K562 (cell line): Measurements from ENCODE around the gene EXOG. TPM values are rescaled to one million over a fixed set of nuclear protein-coding genes. Genes with fewer than 3 reads are reported as not detected.
A peak's percentile ranks its signal among the peaks of the same experiment; 100 is the strongest.

ENCODE experiments used
- BMI1 ChIP-seq: fragments of 150-350 bp; IDR thresholded peaks from 2 replicates; pipeline ENCODE4 v1.6.1; 2014; ENCODE audit warnings: low read length
- CBX8 ChIP-seq: fragments of 200-600 bp; sonication (generic); IDR thresholded peaks from 2 replicates; pipeline ENCODE4 v1.6.1; 2012; ENCODE audit warnings: borderline replicate concordance, mixed run types, low read depth, mild to moderate bottlenecking, moderate library complexity, mixed read lengths, low read length, control low read depth, inconsistent platforms; ENCODE audit not compliant: poor library complexity, severe bottlenecking; ENCODE audit errors: extremely low read depth
- CREM ChIP-seq: IDR thresholded peaks from 2 replicates; pipeline ENCODE4 v1.6.1; 2014; ENCODE audit warnings: antibody characterized with exemption, low read depth
- ESRRA ChIP-seq: fragments of 450-650 bp; IDR thresholded peaks from 2 replicates; pipeline ENCODE4 v1.6.1; 2014; ENCODE audit warnings: low read depth, mild to moderate bottlenecking, moderate library complexity, borderline replicate concordance
- ETS1 ChIP-seq: conservative IDR thresholded peaks from 2 replicates; pipeline ENCODE4 v1.6.1; 2011; ENCODE audit warnings: low read depth, mild to moderate bottlenecking, low read length; ENCODE audit not compliant: control insufficient read depth
- FOXK2 ChIP-seq, 2 experiments: fragments of 450-650 bp; IDR thresholded peaks in 1 of 2; conservative IDR thresholded peaks in 1 of 2; 2 replicates each; pipeline ENCODE4 v1.6.1; 2016; ENCODE audit warnings: low read depth in 2 of 2, mild to moderate bottlenecking in 1 of 2
- L3MBTL2 ChIP-seq: fragments of 450-650 bp; IDR thresholded peaks from 2 replicates; pipeline ENCODE4 v1.6.1; 2016; ENCODE audit warnings: mild to moderate bottlenecking, moderate library complexity
- MCM5 ChIP-seq: fragments of 450-650 bp; IDR thresholded peaks from 2 replicates; pipeline ENCODE4 v1.6.1; 2016; ENCODE audit warnings: low read depth
- NCOA4 ChIP-seq: fragments of 450-650 bp; IDR thresholded peaks from 2 replicates; pipeline ENCODE4 v1.6.1; 2018; ENCODE audit warnings: mild to moderate bottlenecking; ENCODE audit not compliant: partially characterized antibody
- PHF8 ChIP-seq: fragments of 200-600 bp; sonication (generic); IDR thresholded peaks from 2 replicates; pipeline ENCODE4 v1.6.1; 2012; ENCODE audit warnings: mixed run types, mild to moderate bottlenecking, inconsistent platforms, low read length, moderate library complexity, borderline replicate concordance
- PRMT5 ChIP-seq: sonication (generic); formaldehyde crosslinking; IDR thresholded peaks from 2 replicates; pipeline ENCODE4 v1.5.0; 2020; ENCODE audit warnings: missing genetic modification reagents
- PTRF ChIP-seq: fragments of 450-650 bp; IDR thresholded peaks from 2 replicates; pipeline ENCODE4 v1.6.1; 2016; ENCODE audit warnings: mild to moderate bottlenecking, missing genetic modification characterization, missing compliant biosample characterization
- PYGO2 ChIP-seq: fragments of 450-650 bp; IDR thresholded peaks from 2 replicates; pipeline ENCODE4 v1.6.1; 2016; ENCODE audit warnings: mild to moderate bottlenecking, missing genetic modification characterization, moderate library complexity, missing compliant biosample characterization
- SLC30A9 ChIP-seq: fragments of 250-450 bp; sonication (Bioruptor Pico); IDR thresholded peaks from 2 replicates; pipeline ENCODE4 v1.8.0; 2022; ENCODE audit warnings: mild to moderate bottlenecking, moderate library complexity
- TARDBP ChIP-seq: fragments of 450-650 bp; IDR thresholded peaks from 2 replicates; pipeline ENCODE4 v1.6.1; 2016
- ZBTB17 ChIP-seq: fragments of 450-650 bp; formaldehyde crosslinking; IDR thresholded peaks from 2 replicates; pipeline ENCODE4 v1.4.0; 2020; ENCODE audit warnings: mild to moderate bottlenecking
- ZNF253 ChIP-seq: fragments of 250-450 bp; sonication (Bioruptor Pico); conservative IDR thresholded peaks from 2 replicates; pipeline ENCODE4 v1.6.1; 2021; ENCODE audit warnings: mild to moderate bottlenecking
- ZNF639 ChIP-seq, 2 experiments: fragments of 200-800 bp in 1 of 2; sonication (Bioruptor generic) in 1 of 2; sonication (generic) in 1 of 2; formaldehyde crosslinking in 1 of 2; IDR thresholded peaks in 1 of 2; conservative IDR thresholded peaks in 1 of 2; 2 replicates each; pipeline versions ENCODE4 v1.5.0 to v1.6.1; 2016 to 2020; ENCODE audit warnings: missing compliant biosample characterization in 1 of 2, missing genetic modification characterization in 1 of 2, missing genetic modification reagents in 1 of 2
- ZSCAN32 ChIP-seq: fragments of 450-650 bp; formaldehyde crosslinking; IDR thresholded peaks from 2 replicates; pipeline ENCODE4 v1.4.0; 2020; ENCODE audit warnings: mild to moderate bottlenecking, moderate library complexity
- polyA plus RNA-seq, 8 experiments: library from polyadenylated mRNA; depleted of rRNA in 4 of 8; stranded (reverse) in 5 of 8; unstranded in 3 of 8; fragments of >200 nt; fragmentation: Nextera tagmentation in 2 of 8; fragmentation: Illumina TruSeq in 1 of 8; extraction: Ambion mirVana in 2 of 8; extraction: Trizol in 1 of 8; gene quantifications; 2 replicates each; pipeline versions ENCODE4 v1.2.1 to v1.2.3, GENCODE V29; 2011 to 2014; ENCODE audit warnings: inconsistent platforms in 1 of 8, missing spikeins in 1 of 8
- total RNA-seq, 7 experiments: library from RNA; depleted of rRNA in 6 of 7; stranded (reverse); fragments of >200 nt in 6 of 7; fragmentation: Illumina TruSeq in 2 of 7; extraction: Trizol in 2 of 7; gene quantifications; 2 replicates each; pipeline versions ENCODE4 v1.2.1 to v1.2.3, GENCODE V29; 2011 to 2021; ENCODE audit warnings: low replicate concordance in 1 of 7
- TF ChIP-seq, protein P1 (sequence below): sonication (generic); formaldehyde crosslinking; IDR thresholded peaks from 2 replicates; pipeline ENCODE4 v1.9.0; 2022; ENCODE audit warnings: mild to moderate bottlenecking, missing genetic modification reagents
- TF ChIP-seq, protein P2 (sequence below): fragments of 200-400 bp; formaldehyde crosslinking; IDR thresholded peaks from 2 replicates; pipeline ENCODE4 v1.6.1; 2017; ENCODE audit warnings: mild to moderate bottlenecking, low read depth, low read length, moderate library complexity
- TF ChIP-seq, protein P3 (sequence below): fragments of 250-450 bp; sonication (Bioruptor Pico); IDR thresholded peaks from 2 replicates; pipeline ENCODE4 v1.5.0; 2021

Gene EXOG
- total and polyA plus RNA-seq, 9 of the 15 experiments (the other 6 are each of a cell fraction or from before 2014, with no cell fraction given): 10.8 to 21.7 (median 14.8) TPM

GRCh38 chr3:38454884-38455638, 41.1 kb upstream of the EXOG start (continued):
- TF ChIP-seq, protein P1, sequence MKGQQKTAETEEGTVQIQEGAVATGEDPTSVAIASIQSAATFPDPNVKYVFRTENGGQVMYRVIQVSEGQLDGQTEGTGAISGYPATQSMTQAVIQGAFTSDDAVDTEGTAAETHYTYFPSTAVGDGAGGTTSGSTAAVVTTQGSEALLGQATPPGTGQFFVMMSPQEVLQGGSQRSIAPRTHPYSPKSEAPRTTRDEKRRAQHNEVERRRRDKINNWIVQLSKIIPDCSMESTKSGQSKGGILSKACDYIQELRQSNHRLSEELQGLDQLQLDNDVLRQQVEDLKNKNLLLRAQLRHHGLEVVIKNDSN (CRISPR knock-in tag): peak; percentile 13; the same call in 1 of the 2 replicates
- TF ChIP-seq PRMT5 (CRISPR knock-in tag) (no peak), TARDBP (no peak), ZNF639 (CRISPR knock-in tag; conservative IDR thresholded peaks at IDR 0.05 in 1 of 2, IDR thresholded peaks at IDR 0.05 in 1 of 2) (no peak), FOXK2 (conservative IDR thresholded peaks at IDR 0.05 in 1 of 2, IDR thresholded peaks at IDR 0.05 in 1 of 2; ENCODE audit: low read depth in 2 of 2) (0 out of 4 replicates have a peak, but pooled peaks have one; percentile 17 to 30), L3MBTL2 (peak; percentile 95), PYGO2 (tag) (no peak), CBX8 (no peak), BMI1 (no peak), ETS1 (peak; percentile 60; the same call in 1 of the 2 replicates), NCOA4 (no peak), PHF8 (no peak; the same call in 1 of the 2 replicates), MCM5 (no peak), CREM (peak; percentile 39), ZBTB17 (CRISPR knock-in tag) (no peak), SLC30A9 (CRISPR knock-in tag) (no peak), ZSCAN32 (no peak), ESRRA (no peak), PTRF (tag) (no peak), ZNF253 (CRISPR knock-in tag) (no peak)
- TF ChIP-seq, protein P2, sequence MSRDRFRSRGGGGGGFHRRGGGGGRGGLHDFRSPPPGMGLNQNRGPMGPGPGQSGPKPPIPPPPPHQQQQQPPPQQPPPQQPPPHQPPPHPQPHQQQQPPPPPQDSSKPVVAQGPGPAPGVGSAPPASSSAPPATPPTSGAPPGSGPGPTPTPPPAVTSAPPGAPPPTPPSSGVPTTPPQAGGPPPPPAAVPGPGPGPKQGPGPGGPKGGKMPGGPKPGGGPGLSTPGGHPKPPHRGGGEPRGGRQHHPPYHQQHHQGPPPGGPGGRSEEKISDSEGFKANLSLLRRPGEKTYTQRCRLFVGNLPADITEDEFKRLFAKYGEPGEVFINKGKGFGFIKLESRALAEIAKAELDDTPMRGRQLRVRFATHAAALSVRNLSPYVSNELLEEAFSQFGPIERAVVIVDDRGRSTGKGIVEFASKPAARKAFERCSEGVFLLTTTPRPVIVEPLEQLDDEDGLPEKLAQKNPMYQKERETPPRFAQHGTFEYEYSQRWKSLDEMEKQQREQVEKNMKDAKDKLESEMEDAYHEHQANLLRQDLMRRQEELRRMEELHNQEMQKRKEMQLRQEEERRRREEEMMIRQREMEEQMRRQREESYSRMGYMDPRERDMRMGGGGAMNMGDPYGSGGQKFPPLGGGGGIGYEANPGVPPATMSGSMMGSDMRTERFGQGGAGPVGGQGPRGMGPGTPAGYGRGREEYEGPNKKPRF: no peak
- TF ChIP-seq, protein P3, sequence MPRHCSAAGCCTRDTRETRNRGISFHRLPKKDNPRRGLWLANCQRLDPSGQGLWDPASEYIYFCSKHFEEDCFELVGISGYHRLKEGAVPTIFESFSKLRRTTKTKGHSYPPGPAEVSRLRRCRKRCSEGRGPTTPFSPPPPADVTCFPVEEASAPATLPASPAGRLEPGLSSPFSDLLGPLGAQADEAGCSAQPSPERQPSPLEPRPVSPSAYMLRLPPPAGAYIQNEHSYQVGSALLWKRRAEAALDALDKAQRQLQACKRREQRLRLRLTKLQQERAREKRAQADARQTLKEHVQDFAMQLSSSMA (CRISPR knock-in tag): 0 out of 2 replicates have a peak, but pooled peaks have one; percentile 38
